Gastroesophageal sphincter (tissue), 3 donors: Measurements from ENCODE around the gene CUBN.

Experiments
- EP300 ChIP-seq: sonication (generic); formaldehyde crosslinking; IDR thresholded peaks from one replicate; pipeline ENCODE4 v1.6.1; 2017; ENCODE audit warnings: antibody characterized with exemption, mild to moderate bottlenecking
- POLR2A ChIP-seq, 2 donors: fragments of 450-650 bp; IDR thresholded peaks; one replicate each; pipeline ENCODE4 v1.6.1; 2017; ENCODE audit warnings: antibody characterized with exemption in 2 of 2, mild to moderate bottlenecking in 2 of 2, moderate library complexity in 1 of 2
- POLR2AphosphoS5 ChIP-seq: sonication (generic); formaldehyde crosslinking; IDR thresholded peaks from one replicate; pipeline ENCODE4 v1.6.1; 2017; ENCODE audit warnings: antibody characterized with exemption
- TF ChIP-seq, protein P1 (sequence below), 4 experiments: fragments of 200-600 bp in 2 of 4; fragments of 450-650 bp in 2 of 4; sonication (generic) in 1 of 4; IDR thresholded peaks; one replicate each; pipeline ENCODE4 v1.5.1; 2017 to 2019; ENCODE audit warnings: antibody characterized with exemption in 4 of 4, mild to moderate bottlenecking in 2 of 4, moderate library complexity in 2 of 4

DNA sequence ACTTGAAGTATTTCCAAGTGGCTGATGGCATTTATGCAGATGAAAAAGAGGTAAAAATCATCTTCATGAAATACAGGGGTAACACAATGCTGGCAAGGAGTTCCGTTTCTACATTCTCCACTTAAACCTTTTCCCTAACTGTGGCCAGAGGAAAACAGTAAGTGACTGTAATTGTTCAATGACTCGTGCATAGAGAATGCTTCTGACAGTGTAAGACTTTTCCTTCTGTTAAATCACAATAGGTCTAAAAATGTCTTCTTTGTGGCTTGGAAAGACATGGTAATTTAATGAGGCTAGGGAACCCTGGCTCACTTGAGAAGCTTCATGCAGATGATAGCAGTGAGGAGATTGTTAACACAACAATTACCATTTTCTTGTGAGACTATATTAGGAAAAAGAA lies 262.1 kb downstream of the CUBN start:
- TF ChIP-seq, protein P1, sequence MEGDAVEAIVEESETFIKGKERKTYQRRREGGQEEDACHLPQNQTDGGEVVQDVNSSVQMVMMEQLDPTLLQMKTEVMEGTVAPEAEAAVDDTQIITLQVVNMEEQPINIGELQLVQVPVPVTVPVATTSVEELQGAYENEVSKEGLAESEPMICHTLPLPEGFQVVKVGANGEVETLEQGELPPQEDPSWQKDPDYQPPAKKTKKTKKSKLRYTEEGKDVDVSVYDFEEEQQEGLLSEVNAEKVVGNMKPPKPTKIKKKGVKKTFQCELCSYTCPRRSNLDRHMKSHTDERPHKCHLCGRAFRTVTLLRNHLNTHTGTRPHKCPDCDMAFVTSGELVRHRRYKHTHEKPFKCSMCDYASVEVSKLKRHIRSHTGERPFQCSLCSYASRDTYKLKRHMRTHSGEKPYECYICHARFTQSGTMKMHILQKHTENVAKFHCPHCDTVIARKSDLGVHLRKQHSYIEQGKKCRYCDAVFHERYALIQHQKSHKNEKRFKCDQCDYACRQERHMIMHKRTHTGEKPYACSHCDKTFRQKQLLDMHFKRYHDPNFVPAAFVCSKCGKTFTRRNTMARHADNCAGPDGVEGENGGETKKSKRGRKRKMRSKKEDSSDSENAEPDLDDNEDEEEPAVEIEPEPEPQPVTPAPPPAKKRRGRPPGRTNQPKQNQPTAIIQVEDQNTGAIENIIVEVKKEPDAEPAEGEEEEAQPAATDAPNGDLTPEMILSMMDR (IDR thresholded peaks at IDR 0.05) = no peak
- TF ChIP-seq EP300 (no peak), POLR2AphosphoS5 (no peak), POLR2A (IDR thresholded peaks at IDR 0.05) (no peak)
